Stimulated activated CD4-positive, alpha-beta T cell treated with anti-CD3 and anti-CD28 coated beads, Interleukin-1b, Interleukin-23, amount 100 ng/mL, for 4 hours (primary cell): ENCODE results near the gene CCN2.

ENCODE experiments used
- DNase-seq, 2 donors: peaks; one replicate each; pipeline ENCODE4 v3.0.0-alpha.2; 2020; ENCODE audit warnings: low read depth in 2 of 2

The CCN2 gene

GRCh38 chr6:131967948-131968347 is 16.8 kb upstream of the CCN2 start:
- DNase-seq, result no peak

DNA sequence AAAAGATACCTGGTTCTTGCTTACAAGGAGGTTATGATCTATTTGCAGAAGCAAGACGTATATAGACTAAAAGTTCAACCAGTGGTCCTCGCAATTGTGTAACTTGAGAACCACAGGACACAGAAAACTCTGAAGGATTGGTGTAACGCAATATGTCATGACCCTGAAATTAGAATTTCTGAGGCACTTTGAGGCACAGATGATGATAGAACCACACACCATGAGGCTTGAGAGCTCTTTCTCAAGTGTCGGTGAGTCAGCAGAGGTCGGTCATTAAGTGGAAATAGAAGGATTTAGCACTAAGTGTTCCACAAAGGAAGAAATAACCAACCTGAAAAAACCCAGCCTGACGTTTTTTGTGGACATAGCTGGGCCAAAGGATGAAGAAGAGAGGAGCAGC is 15.3 kb upstream of the CCN2 start:
- DNase-seq, result no peak

DNA sequence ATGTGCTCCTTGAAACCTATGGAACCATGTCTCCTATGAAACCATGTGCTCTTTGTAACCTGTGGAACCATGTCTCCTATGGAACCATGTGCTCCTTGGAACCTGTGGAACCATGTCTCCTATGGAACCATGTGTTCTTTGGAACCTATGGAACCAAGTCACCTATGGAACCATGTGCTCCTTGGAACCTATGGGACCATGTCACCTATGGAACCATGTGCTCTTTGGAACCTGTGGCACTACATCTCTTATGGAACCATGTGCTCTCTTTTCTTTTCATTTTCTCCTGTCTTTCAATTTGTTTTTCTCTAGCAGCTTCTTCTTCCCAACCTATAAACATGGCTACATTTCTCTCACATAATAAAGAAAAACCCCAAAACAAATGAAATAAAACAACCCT is 11.9 kb upstream of the CCN2 start:
- no peak for DNase-seq

GRCh38 chr6:131960371-131961133 is 9.4 kb upstream of the CCN2 start:
- no peak for DNase-seq

DNA sequence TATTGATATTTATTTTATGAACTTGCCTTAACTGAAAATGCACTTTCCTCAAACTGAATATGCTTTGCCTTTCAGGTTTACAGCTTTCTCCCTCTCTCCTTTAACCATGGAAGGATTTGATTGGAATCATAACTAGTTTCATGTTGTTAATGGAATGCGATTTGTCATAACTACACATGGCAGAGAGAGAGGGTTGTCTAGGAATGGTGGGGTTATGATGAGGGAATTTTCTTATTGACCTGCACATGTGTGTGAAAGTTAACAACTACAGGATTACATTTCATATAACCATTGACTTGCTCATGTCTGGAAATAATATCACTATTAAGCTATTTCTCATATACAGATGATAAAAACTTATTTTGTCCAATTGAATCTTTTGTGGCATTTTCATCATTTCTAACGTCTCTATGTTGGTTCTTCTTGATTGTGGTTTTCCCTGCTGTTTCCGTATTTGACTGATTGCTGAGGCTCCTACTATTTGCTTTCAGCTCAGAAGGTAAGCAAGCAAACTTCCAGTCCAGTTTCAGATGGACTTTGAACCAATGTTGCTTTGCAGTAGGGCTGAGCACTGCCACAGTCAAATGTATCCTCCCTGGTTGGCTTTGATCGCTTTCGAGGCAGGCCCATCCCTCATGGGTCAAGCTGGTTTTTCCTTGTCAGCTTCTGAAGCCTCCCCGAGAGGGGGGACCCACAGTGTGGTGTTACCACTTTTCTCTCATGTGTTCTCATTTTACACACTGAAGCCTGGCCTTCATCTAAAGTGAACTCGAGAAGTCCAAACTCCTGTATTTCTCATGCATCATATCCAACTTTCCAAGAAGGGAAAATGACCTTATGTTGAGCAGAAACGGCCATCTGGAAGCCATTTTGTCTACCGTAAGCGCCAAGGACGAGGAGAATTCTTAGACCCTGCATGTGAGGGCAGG is 7.6 kb upstream of the CCN2 start:
- DNase-seq, result no peak

- DNase-seq, result no peak
Observed at GRCh38 chr6:131958095-131958494, 6.9 kb upstream of the CCN2 start.

DNA sequence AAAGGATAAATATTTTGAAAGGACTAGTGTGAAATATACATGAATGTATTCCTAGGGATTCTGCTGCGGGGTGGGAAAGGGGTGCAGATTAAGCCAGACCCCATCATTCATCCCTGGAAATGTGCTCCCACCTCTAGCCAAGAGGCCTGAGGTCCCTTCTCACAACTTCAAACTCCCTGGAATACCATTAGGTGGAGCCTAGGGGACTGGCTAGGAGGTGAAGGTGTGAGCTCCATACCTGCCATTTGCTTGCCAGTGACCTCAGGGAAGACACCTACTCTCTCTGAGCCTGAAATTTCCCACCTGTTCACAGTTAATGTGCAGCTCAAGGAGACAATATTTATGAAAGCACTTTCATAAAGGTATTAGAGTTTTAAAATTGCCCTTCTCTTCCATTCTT is 4.7 kb upstream of the CCN2 start:
- DNase-seq, result no peak

GRCh38 chr6:131955192-131955591 is 4.0 kb upstream of the CCN2 start:
- no peak for DNase-seq

- DNase-seq, result no peak
Observed at GRCh38 chr6:131954775-131955107, 3.6 kb upstream of the CCN2 start.

GRCh38 chr6:131954059-131954774 is 3.0 kb upstream of the CCN2 start:
- DNase-seq, result no peak

GRCh38 chr6:131952886-131953509 is 1.8 kb upstream of the CCN2 start:
- DNase-seq, result no peak

- DNase-seq, result no peak
Observed at GRCh38 chr6:131951576-131952230, 531 bp upstream of the CCN2 start.

GRCh38 chr6:131949909-131950766 is 1.0 kb downstream of the CCN2 start:
- DNase-seq, result no peak

GRCh38 chr6:131949620-131949908 is 1.6 kb downstream of the CCN2 start:
- DNase-seq, result no peak

GRCh38 chr6:131948692-131949619 is 2.2 kb downstream of the CCN2 start:
- DNase-seq, result no peak

GRCh38 chr6:131947986-131948661 is 3.0 kb downstream of the CCN2 start:
- DNase-seq, result no peak

- no peak for DNase-seq
Observed at GRCh38 chr6:131946992-131947955, 3.9 kb downstream of the CCN2 start.
